SH-SY5Y (cell line): ENCODE measurements around the gene CWF19L2.

ENCODE experiments used
- GATA2 ChIP-seq: IDR thresholded peaks from 2 replicates; pipeline ENCODE4 v1.6.1; 2011; ENCODE audit warnings: mild to moderate bottlenecking, low read depth, low read length
- GATA3 ChIP-seq: IDR thresholded peaks from 2 replicates; pipeline ENCODE4 v1.6.1; 2011; ENCODE audit warnings: low read depth, mild to moderate bottlenecking, low read length, moderate library complexity

Gene CWF19L2

DNA sequence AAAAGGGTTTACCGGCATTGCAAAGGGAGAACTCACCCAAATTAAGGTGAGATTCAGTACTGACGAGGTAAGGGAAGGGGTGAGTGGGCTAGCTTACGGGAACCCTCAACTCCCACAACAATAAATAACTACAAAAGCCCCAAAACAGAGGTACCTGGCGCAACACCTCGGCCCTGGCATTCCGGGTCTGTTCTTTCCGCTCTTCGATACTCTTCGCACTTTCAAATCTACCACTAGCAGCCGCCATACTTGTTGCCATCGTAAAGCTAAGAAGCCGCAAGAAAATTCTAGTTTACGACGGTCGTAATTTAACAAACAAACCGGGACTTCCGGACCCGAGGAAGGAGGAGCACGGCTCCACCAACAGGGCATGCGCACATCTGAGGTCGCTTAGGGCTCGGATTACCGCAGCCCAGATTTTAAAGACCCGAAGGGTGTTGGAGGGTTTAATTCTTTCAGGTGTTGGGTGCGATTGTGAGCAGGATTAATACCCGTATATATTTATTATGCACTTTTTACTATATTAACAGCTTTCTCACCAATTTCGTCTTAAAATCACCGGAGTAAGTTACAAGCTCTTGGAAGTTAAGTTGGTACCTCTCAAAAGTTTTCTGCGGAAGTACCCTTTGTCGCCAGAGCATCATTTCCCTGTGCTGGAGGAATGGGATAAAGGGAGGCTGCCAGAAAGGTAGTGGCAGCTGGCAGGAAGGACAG is at the start of gene CWF19L2:
Gene CWF19L2, minus strand, starts transcription at position 268 of the 714 bp plus-strand sequence. Its CDS starts 9 bp downstream, at position 259.
- TF ChIP-seq GATA2 (no peak), GATA3 (no peak)

DNA sequence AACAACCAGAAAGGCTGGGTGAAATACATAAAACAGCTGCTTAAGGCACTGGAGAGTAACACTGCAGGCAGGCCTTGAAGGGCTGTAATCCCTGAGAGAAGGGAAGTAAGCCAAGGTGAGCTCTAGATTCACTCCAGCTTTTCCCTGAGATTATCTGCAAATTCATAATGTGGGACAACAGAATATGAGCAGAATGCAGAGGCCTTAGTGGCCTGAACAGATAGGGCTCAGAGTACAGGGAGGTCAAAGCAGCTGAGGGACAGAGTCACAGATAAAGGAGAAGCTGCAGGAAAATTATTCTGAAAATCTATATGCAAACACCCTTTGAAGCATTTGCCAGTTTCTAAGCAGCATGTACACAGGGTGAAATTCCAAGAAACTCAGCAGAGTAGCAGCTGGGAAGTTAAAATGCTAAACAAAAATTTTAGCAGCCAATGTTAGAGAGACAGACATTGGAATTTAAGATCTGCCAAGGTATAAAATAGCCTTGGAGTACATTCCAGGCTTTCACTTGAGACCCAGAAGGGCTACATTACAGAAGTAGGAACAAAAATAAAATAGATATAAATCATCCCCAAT is 48.1 kb upstream of the CWF19L2 start:
- no peak for TF ChIP-seq GATA3
- no peak for TF ChIP-seq GATA2

- TF ChIP-seq GATA3 (no peak), GATA2 (no peak)
Measured at GRCh38 chr11:107504981-107505380, 47.4 kb upstream of the CWF19L2 start.

DNA sequence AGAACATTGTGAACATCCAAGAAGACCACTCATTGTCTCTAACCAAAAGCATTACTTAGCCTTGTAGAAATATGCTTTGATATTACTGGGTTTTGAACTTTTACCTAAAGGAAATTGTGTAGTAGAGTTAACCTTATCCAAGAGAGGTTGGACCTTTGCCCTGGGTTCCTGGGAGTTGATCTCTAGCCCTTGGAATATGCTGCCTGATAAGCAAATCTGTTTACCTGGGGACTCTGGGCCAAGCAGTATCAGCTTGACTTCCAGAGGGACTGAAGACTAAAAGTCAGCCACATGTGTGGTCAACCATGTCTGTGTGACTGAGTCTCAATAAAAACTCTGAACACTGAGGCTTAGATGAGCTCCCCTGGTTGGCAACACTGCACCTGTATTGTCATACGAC is 44.1 kb upstream of the CWF19L2 start:
- TF ChIP-seq GATA2 = no peak
- TF ChIP-seq GATA3 = no peak

DNA sequence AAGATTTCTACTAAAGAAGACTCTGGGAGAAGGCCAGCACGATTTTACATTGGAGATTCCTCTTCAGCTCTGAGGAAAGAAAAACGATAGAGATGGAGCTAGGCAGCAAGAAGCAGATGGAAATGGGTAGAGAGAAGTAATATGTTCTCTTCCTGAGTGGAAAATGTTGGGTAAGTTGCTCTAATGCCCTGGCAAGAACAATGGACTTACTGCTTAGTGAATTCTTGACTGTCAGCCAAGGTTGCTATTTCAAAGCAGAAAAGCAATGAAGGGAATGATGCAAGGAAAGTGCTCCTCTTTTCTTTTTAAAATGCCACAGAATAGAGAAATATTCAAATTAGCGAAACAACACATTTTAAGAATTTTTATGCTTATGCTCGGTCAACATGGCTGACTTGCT is 38.4 kb upstream of the CWF19L2 start:
- TF ChIP-seq GATA2 (no peak), GATA3 (no peak)

- TF ChIP-seq GATA2 (no peak), GATA3 (no peak)
Measured at GRCh38 chr11:107494055-107494454, 36.4 kb upstream of the CWF19L2 start.

GRCh38 chr11:107493117-107493516 is 35.5 kb upstream of the CWF19L2 start:
- TF ChIP-seq GATA2 (no peak), GATA3 (no peak)

DNA sequence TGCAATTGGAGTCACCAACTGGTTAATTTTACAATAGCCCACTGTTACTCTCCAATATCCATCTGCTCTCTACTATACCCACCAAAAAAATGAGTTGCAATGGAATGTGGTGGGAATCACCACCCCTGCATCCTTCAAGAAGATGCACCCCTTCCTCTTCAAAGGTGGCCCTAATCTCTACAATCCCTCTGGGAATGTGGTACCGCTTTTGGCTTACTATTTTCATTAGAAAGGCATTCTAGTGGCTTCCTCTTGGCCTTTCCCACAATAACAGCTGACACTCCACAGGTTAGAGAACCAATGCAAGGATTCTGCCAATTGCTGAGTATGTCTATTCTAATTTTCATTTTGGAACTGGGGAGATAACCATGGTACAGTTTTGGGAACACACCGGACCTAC is 33.2 kb upstream of the CWF19L2 start:
- TF ChIP-seq GATA2 (no peak), GATA3 (no peak)

- TF ChIP-seq GATA2 (no peak), GATA3 (no peak)
Measured at GRCh38 chr11:107482234-107482633, 24.6 kb upstream of the CWF19L2 start.

- no peak for TF ChIP-seq GATA2
- no peak for TF ChIP-seq GATA3
Measured at GRCh38 chr11:107478922-107479321, 21.3 kb upstream of the CWF19L2 start.

DNA sequence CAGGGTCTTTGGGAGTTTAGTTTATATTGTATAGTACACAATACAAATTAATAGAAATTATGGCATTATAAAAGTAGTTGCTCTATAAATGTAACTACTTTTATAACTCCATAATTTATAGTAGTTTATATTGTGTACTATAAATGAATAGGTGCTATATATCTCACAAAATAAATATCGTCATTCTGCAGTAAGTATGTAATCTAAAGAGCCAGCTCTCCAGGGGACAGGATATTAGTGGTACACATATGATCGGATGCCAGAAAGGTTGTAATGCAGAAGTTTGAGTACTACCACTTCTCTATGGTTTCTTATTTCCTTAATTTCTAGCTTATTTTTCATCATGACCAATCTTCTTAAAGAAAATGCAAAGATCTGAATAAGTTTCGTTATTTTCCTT is 20.2 kb upstream of the CWF19L2 start:
- no peak for TF ChIP-seq GATA3
- TF ChIP-seq GATA2 = no peak

GRCh38 chr11:107473792-107474191 is 16.2 kb upstream of the CWF19L2 start:
- TF ChIP-seq GATA2 (no peak), GATA3 (no peak)

DNA sequence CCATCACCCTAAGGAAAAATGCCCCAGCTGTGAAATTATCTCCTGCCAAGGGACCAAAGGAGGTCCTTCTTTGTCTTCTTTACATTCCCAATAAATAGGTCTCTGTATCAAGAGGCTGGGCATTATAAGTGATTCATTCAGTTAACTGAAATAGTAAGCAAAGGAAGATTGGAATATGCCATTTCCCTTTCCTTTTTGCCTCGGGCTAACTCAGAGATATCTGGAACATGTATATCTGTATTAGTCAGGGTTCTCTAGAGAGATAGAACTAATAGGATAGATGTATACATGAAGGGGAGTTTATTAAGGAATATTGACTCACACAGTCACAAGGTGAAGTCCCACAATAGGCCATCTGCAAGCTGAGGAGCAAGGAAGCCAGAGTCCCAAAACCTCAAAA is 15.3 kb upstream of the CWF19L2 start:
- TF ChIP-seq GATA2 (no peak), GATA3 (no peak)

GRCh38 chr11:107468596-107468995 is 11.0 kb upstream of the CWF19L2 start:
- TF ChIP-seq GATA3 (no peak), GATA2 (no peak)

DNA sequence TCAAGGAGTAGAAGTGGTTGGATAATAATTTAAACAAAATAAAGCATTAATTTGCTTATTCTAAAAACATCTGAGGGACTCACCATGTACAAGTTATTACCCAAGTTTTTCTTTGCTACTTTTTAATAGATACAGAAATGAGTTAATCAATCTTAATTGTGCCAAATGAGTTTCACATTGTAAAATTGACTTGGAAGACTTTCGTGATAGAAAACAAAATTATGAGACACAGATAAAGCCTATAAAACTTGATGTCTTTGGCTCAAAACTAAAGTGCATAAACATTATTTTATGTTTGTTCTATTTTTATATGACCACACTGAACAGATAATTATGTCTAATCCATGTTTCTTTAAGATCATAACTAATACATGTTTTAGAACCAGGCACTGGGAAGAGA is 10.1 kb upstream of the CWF19L2 start:
- TF ChIP-seq GATA3 (no peak), GATA2 (no peak)
